COR-L47 (cell line): ENCODE measurements around the gene FAAP100.

ENCODE experiments used
- DNase-seq: peaks from one replicate; lab custom pipeline; 2025; lab: John Stamatoyannopoulos, UW

Gene FAAP100

GRCh38 chr17:81553018-81553615 is 964 bp upstream of the FAAP100 start:
- peak; percentile 96 for DNase-seq

- no peak for DNase-seq
These were observed 502 bp downstream of the FAAP100 start for GRCh38 chr17:81551458-81552243.

DNA sequence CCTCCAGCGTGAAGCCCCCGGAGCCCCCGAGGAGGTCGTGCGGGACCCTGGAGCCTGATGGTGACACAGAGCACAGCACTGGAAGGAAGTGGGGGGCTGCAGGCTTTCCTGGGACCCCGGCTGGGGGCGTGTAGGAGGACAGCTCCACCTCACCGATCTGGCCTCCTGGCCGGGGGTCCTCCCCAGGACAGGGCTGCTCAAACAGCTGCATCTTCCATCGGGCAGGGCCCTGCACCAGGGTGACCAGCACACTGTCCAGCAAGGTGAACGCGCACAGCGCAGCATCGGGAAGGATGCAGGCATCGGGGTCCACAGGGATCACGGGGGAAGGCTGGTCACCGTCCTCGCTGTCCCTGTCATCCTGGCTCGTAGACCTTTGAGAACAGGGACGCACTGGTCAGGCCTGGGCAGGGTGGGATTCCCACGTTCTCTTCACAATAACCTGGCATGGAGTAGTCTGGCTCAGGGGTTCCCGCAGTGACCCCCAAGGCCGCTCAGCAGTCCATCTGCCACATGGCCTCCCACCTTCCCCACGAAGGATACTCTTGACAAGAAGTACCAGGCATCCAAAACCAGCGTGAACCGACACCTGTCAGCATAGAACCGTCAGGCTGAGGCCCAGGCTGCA is 1.2 kb downstream of the FAAP100 start:
- no peak for DNase-seq

DNA sequence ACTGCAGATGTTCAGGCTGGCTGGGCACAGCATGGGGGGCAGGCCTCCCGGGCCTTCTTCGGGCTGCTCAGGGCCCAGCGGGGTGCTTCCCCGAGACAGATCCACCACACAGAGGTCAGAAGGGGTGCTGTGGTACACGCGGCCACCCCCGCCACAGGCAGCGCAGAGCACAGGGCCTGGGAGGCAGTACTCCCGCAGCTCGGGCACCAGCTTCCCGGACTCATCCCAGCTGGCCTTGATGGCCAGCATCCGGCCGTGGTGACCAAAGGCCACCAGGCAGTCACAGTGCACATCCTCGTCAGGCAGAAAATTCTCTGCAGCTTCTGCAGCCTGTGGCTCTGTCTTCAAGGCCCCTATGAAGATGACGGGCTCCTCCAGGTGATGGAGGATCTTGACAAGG is 1.9 kb downstream of the FAAP100 start:
- DNase-seq = no peak

DNA sequence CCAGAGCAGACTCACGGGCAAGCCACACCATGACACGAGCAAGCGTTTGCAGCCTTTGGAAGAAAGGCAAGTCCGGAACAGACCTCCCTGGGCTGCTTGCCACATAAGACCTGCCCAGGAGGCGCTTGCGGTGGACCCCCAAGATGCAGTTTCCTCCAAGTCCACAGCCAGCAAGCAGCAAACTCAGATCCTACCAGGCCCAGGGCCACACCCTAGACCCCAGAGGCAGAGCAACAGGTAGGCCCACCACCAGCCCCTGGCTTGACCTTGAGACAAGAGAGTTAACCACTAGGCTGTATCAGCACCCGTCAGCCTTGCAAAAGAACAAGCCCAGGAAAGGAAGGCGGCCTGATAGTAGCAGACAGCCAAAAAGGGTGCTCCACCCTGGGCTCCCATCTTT is 2.3 kb downstream of the FAAP100 start:
- DNase-seq = no peak

DNA sequence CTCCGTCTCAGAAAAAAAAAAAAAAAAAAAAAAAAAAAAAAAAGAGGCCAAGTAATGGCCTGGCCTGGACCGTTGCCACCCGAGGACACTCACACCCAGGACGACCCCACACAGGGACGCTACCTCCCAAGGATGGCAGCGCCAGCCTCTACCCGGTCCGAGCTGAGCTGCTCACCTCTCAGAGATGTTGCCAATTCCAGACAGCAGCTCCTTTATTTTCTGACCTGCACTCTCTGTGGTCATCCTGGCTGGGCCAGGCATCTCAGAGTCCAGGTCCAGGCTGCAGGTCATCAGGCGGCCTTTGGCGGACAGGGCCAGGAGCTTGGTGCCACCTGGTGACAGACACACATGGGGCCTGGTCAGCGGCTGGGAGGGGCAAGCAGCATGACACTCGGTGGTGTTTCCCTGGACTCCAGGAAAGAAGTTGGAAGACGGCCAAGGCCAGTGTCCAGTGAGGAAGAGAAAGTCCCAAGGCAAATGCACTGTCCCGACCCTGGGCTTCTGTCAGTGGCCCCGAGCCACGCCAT is 3.1 kb downstream of the FAAP100 start:
- no peak for DNase-seq

GRCh38 chr17:81547614-81547982 is 4.6 kb downstream of the FAAP100 start:
- DNase-seq = no peak

- DNase-seq = no peak
These were observed 5.1 kb downstream of the FAAP100 start for GRCh38 chr17:81546906-81547613.

- no peak for DNase-seq
These were observed 6.8 kb downstream of the FAAP100 start for GRCh38 chr17:81545160-81545949.

- DNase-seq = no peak
These were observed 7.7 kb downstream of the FAAP100 start for GRCh38 chr17:81544281-81544974.

- no peak for DNase-seq
These were observed 8.4 kb downstream of the FAAP100 start for GRCh38 chr17:81543756-81544155.

GRCh38 chr17:81543339-81543675 is 8.8 kb downstream of the FAAP100 start:
- no peak for DNase-seq

GRCh38 chr17:81542431-81543338 is 9.5 kb downstream of the FAAP100 start:
- no peak for DNase-seq

DNA sequence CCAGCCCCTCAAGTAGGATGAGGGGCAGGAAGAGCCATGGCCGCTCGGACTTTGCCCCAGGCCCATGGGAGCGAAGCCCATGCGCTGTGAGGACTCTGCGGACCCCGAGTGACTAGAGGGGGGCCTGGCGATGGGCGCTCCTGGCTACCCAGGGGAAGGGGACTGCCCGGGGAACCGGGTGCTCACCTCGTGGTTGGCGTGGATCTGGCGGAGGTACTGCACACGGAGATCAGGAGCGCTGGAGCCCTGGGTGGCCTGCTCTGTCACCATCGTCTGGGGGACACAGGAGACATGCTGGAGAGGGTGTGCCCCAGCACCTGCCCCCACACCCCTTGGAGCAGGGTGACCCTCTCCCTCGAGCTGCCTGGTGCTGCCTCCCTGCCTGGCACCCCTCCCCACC is 11.0 kb downstream of the FAAP100 start:
- DNase-seq = no peak

DNA sequence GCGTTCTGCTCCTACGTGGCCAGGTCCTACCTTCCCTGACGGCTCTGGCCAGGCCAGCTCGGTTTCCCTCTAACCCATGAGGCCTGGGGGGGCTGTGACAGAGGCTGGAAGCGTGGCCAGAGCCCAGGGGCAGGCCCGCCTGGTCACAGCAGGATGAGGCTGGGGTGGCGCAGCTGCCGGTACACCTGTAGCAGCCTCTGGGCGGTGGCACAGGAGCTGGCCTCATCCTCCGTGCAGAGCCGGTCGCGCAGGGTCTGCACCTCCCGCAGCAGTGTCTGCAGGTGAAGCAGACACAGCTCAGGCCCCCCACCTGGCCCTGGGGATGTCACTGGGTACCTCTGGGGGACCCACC is 11.5 kb downstream of the FAAP100 start:
- no peak for DNase-seq

- DNase-seq = no peak
These were observed 12.0 kb downstream of the FAAP100 start for GRCh38 chr17:81539961-81540675.

GRCh38 chr17:81539571-81539900 is 12.6 kb downstream of the FAAP100 start:
- no peak for DNase-seq

DNA sequence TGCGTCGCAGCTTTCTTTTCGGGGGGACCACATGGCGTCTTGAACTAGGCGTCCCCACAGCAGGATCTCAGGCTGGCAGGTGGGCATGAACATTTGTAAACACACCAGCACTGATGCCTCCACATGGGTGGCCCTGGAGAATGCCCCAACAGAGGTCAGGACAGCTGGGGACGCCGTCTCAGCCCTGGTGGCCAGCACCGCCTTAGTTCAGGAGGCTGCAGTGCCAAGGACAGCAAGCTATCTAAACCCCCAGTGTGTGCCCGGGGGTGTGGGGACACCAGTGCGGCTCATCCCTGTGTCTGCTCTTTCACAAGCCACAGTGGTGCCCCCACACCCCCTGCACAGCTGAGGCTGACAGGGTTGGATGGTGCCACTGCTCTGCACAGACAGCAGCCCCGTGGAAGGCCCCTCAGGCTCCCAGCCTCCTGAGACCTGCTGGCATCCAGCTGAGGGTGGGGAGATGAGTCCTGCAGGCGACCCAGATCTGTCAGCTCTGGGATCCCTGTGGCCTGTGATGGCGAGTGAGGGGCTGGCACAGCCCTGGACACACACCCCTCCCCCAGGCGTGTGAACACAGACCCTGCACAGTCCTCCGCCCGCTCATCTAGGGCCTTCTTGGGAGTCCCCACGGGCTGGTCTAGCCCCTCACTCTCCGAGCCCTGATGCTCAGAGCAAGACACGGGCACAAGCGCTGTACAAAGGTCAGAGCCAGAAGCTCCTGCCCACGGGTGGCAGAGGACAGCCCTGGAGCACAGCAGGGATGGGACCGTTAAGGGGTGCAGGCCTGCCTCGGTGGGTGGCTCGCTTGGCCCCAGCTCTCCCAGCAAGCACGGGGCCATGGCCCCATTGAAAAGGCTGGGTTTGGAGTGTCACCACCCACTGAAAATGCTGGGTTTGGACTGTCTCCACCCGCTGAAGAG is 13.2 kb downstream of the FAAP100 start:
- DNase-seq = no peak
